Measurements from ENCODE around the gene PODXL.
"Not testable (repeated sequence)": the region's sequence is repeated elsewhere in the genome, so short reads cannot be mapped to it uniquely, and the experiment has no call there.

PODXL gene

GRCh38 chr7:131509781-131510180 is 46.6 kb downstream of the PODXL start:
- no peak for DNase-seq (ENCODE audit: low spot score)

- DNase-seq (ENCODE audit: low spot score): no peak
These were observed 47.5 kb downstream of the PODXL start for GRCh38 chr7:131508754-131509486.

GRCh38 chr7:131507592-131508331 is 48.7 kb downstream of the PODXL start:
- peak; percentile 81 for DNase-seq (ENCODE audit: low spot score)

GRCh38 chr7:131506597-131506996 is 49.8 kb downstream of the PODXL start:
- DNase-seq (ENCODE audit: low spot score): no peak

GRCh38 chr7:131505636-131506557 is 50.5 kb downstream of the PODXL start:
- DNase-seq (ENCODE audit: low spot score): no peak

GRCh38 chr7:131505037-131505620 is 51.3 kb downstream of the PODXL start:
- not testable (repeated sequence) for DNase-seq (ENCODE audit: low spot score)

GRCh38 chr7:131504157-131504899 is 52.1 kb downstream of the PODXL start:
- no peak for DNase-seq (ENCODE audit: low spot score)

GRCh38 chr7:131503639-131504038 is 52.8 kb downstream of the PODXL start:
- DNase-seq (ENCODE audit: low spot score): no peak

- no peak for DNase-seq (ENCODE audit: low spot score)
These were observed 53.5 kb downstream of the PODXL start for GRCh38 chr7:131502810-131503508.

- no peak for DNase-seq (ENCODE audit: low spot score)
These were observed 54.3 kb downstream of the PODXL start for GRCh38 chr7:131501930-131502685.

- DNase-seq (ENCODE audit: low spot score): no peak
These were observed 55.0 kb downstream of the PODXL start for GRCh38 chr7:131501422-131501821.

GRCh38 chr7:131500357-131500756 is 56.1 kb downstream of the PODXL start:
- DNase-seq (ENCODE audit: low spot score): no peak

- no peak for DNase-seq (ENCODE audit: low spot score)
These were observed 56.6 kb downstream of the PODXL start for GRCh38 chr7:131499801-131500200.

- no peak for DNase-seq (ENCODE audit: low spot score)
These were observed 58.1 kb downstream of the PODXL start for GRCh38 chr7:131498237-131498885.

- no peak for DNase-seq (ENCODE audit: low spot score)
These were observed 59.0 kb downstream of the PODXL start for GRCh38 chr7:131497454-131497853.

GRCh38 chr7:131495669-131496498 is 60.5 kb downstream of the PODXL start:
- no peak for DNase-seq (ENCODE audit: low spot score)

- DNase-seq (ENCODE audit: low spot score): no peak
These were observed 62.2 kb downstream of the PODXL start for GRCh38 chr7:131494182-131494581.

GRCh38 chr7:131493581-131493980 is 62.8 kb downstream of the PODXL start:
- no peak for DNase-seq (ENCODE audit: low spot score)

- DNase-seq (ENCODE audit: low spot score): no peak
These were observed 63.3 kb downstream of the PODXL start for GRCh38 chr7:131493081-131493480.

All from HuH-7 (cell line).